ENCODE measurements around the gene SCGB1D1.

GRCh38 chr11:62190011-62190410, at the start of gene SCGB1D1:
- TF ChIP-seq TARDBP (IDR thresholded peaks at IDR 0.05) (no peak), ARNT (IDR thresholded peaks at IDR 0.05) (no peak), SUZ12 (IDR thresholded peaks at IDR 0.05) (no peak), FOXA1 (IDR thresholded peaks at IDR 0.05) (no peak), ZNF384 (IDR thresholded peaks at IDR 0.05) (no peak)

Data from HEK293T (cell line).